Liver (tissue), 9 donors: ENCODE results near the gene SMTNL2. TPM values are rescaled to one million over a fixed set of nuclear protein-coding genes. Genes with fewer than 3 reads are reported as not detected.
"Not testable (repeated sequence)": the region's sequence is repeated elsewhere in the genome, so short reads cannot be mapped to it uniquely, and the experiment has no call there.

ENCODE experiments used
- DNase-seq: peaks from one replicate; pipeline ENCODE4 v3.0.0-alpha.2; 2017; ENCODE audit warnings: low spot score
- H3K27ac ChIP-seq, 2 donors: one replicate each; pipeline ENCODE4 v1.7.0; 2013; ENCODE audit warnings: inconsistent platforms in 2 of 2, low read length in 2 of 2, control low read depth in 1 of 2, low read depth in 1 of 2, mild to moderate bottlenecking in 1 of 2
- H3K27me3 ChIP-seq, 4 donors: one replicate each; pipeline versions ENCODE4 v1.6.1 to v1.7.0; 2013; ENCODE audit warnings: low read length in 3 of 4, inconsistent platforms in 1 of 4, mild to moderate bottlenecking in 1 of 4, moderate library complexity in 1 of 4; ENCODE audit not compliant: control insufficient read depth in 4 of 4, insufficient read depth in 4 of 4
- H3K36me3 ChIP-seq, 4 donors: one replicate each; pipeline versions ENCODE4 v1.6.1 to v1.7.0; 2013; ENCODE audit warnings: low read length in 3 of 4, mild to moderate bottlenecking in 3 of 4, low read depth in 1 of 4, moderate library complexity in 1 of 4; ENCODE audit not compliant: control insufficient read depth in 4 of 4, insufficient read depth in 3 of 4
- H3K4me1 ChIP-seq, 4 donors: one replicate each; pipeline versions ENCODE4 v1.6.1 to v1.7.0; 2013; ENCODE audit warnings: low read length in 3 of 4, mild to moderate bottlenecking in 3 of 4, moderate library complexity in 1 of 4; ENCODE audit not compliant: control insufficient read depth in 4 of 4, insufficient read depth in 4 of 4
- H3K4me3 ChIP-seq, 3 donors: one replicate each; pipeline versions ENCODE4 v1.6.1 to v1.7.0; 2013; ENCODE audit warnings: low read length in 3 of 3, control low read depth in 1 of 3, low read depth in 1 of 3, mild to moderate bottlenecking in 1 of 3
- H3K9ac ChIP-seq, 2 donors: one replicate each; pipeline ENCODE4 v1.7.0; 2013; ENCODE audit warnings: low read length in 2 of 2, mild to moderate bottlenecking in 2 of 2, moderate library complexity in 2 of 2, control low read depth in 1 of 2, low read depth in 1 of 2
- H3K9me3 ChIP-seq, 4 donors: one replicate each; pipeline versions ENCODE4 v1.6.1 to v1.7.0; 2013; ENCODE audit warnings: low read length in 3 of 4; ENCODE audit not compliant: control insufficient read depth in 4 of 4
- ATF3 ChIP-seq: IDR thresholded peaks from 2 replicates; pipeline ENCODE4 v1.6.1; 2016; ENCODE audit warnings: antibody characterized with exemption
- FOXA1 ChIP-seq: IDR thresholded peaks from 2 replicates; pipeline ENCODE4 v1.6.1; 2016; ENCODE audit warnings: antibody characterized with exemption
- FOXA2 ChIP-seq: IDR thresholded peaks from 2 replicates; pipeline ENCODE4 v1.6.1; 2016; ENCODE audit warnings: antibody characterized with exemption
- MAX ChIP-seq: IDR thresholded peaks from 2 replicates; pipeline ENCODE4 v1.6.1; 2016; ENCODE audit warnings: antibody characterized with exemption
- NR2F2 ChIP-seq: IDR thresholded peaks from 2 replicates; pipeline ENCODE4 v1.6.1; 2016; ENCODE audit warnings: antibody characterized with exemption
- RAD21 ChIP-seq, 2 donors: IDR thresholded peaks; 2 replicates each; pipeline ENCODE4 v1.6.1; 2016; ENCODE audit warnings: antibody characterized with exemption in 2 of 2, mild to moderate bottlenecking in 2 of 2
- RXRA ChIP-seq, 2 donors: IDR thresholded peaks; 2 replicates each; pipeline ENCODE4 v1.6.1; 2017 to 2018; ENCODE audit warnings: antibody characterized with exemption in 2 of 2, mild to moderate bottlenecking in 1 of 2
- TAF1 ChIP-seq: conservative IDR thresholded peaks from 2 replicates; pipeline ENCODE4 v1.6.1; 2016; ENCODE audit warnings: antibody characterized with exemption, mild to moderate bottlenecking
- YY1 ChIP-seq: IDR thresholded peaks from 2 replicates; pipeline ENCODE4 v1.6.1; 2016; ENCODE audit warnings: antibody characterized with exemption, mild to moderate bottlenecking
- WGBS: extraction: QIAGEN DNeasy Blood & Tissue Kit; methylation state at CpG from one replicate; pipeline ENCODE4 v1.1.7; 2013; 5-methylcytosine and 5-hydroxymethylcytosine counted together
- polyA plus RNA-seq, 2 donors: library from polyadenylated mRNA; stranded (reverse) in 1 of 2; unstranded in 1 of 2; fragments of 200-250 nt in 1 of 2; fragments of >200 nt in 1 of 2; fragmentation: Nextera tagmentation in 1 of 2; extraction: Ambion mirVana in 1 of 2; gene quantifications; one replicate each; pipeline versions ENCODE4 v1.2.1 to v1.2.3, GENCODE V29; 2013 to 2015
- total RNA-seq, 2 donors: library from RNA; depleted of rRNA; stranded (reverse); fragments of >200 nt; gene quantifications; one replicate each; pipeline ENCODE4 v1.2.3, GENCODE V29; 2014
- donor health status: healthy.
- donor health status: healthy.
- donor health status: healthy.
- donor health status: healthy.
- donor health status: healthy.

SMTNL2 gene
- total and polyA plus RNA-seq, 4 donors: 0.13 to 0.29 TPM; not detected in 2

GRCh38 chr17:4587195-4587594 lies 2.9 kb downstream of the SMTNL2 start (continued):
- no peak for TF ChIP-seq ATF3
- no peak for TF ChIP-seq FOXA1
- TF ChIP-seq FOXA2: no peak

- H3K27ac ChIP-seq: no peak overlapping the region
- no peak for DNase-seq
- H3K9me3 ChIP-seq: no peaks in the 10 kb centered on the region
- 56% methylated on average over 9 of the region's 9 CpGs for WGBS
- H3K27me3 ChIP-seq: peaks cover 0 to 5% (median 1%) of the 10 kb centered on the region in 4 donors
- no peak overlapping the region for H3K9ac ChIP-seq
- peaks cover 6 to 16% (median 11%) of the 10 kb centered on the region in 4 donors for H3K4me1 ChIP-seq
- no peak overlapping the region for H3K4me3 ChIP-seq
- TF ChIP-seq RAD21 (IDR thresholded peaks at IDR 0.05) (no peak), RXRA (IDR thresholded peaks at IDR 0.05) (no peak)
- no peaks in the 10 kb centered on the region for H3K36me3 ChIP-seq
Measured at GRCh38 chr17:4587803-4588202, 3.5 kb downstream of the SMTNL2 start.

GRCh38 chr17:4588391-4588790 lies 4.1 kb downstream of the SMTNL2 start:
- Histone ChIP-seq H3K27me3 (peaks cover 0 to 3% (median 1%) of the 10 kb centered on the region in 4 donors), H3K4me3 (no peak overlapping the region), H3K9ac (no peak overlapping the region), H3K4me1 (peaks cover 6 to 16% (median 11%) of the 10 kb centered on the region in 4 donors), H3K9me3 (no peaks in the 10 kb centered on the region), H3K27ac (no peak overlapping the region), H3K36me3 (no peaks in the 10 kb centered on the region)
- no peak for DNase-seq
- TF ChIP-seq NR2F2 (no peak), RXRA (IDR thresholded peaks at IDR 0.05) (no peak), TAF1 (no peak)
- WGBS: 81% methylated on average over 11 of the region's 11 CpGs

- Histone ChIP-seq H3K27ac (no peak overlapping the region), H3K4me3 (no peak overlapping the region), H3K36me3 (no peaks in the 10 kb centered on the region), H3K4me1 (peaks cover 2 to 11% (median 8%) of the 10 kb centered on the region in 4 donors), H3K9me3 (no peaks in the 10 kb centered on the region), H3K9ac (no peak overlapping the region), H3K27me3 (peaks cover 0 to 3% (median 1%) of the 10 kb centered on the region in 4 donors)
- WGBS: 77% methylated on average over 22 of the region's 22 CpGs
- DNase-seq: no peak
- no peak for TF ChIP-seq YY1
- no peak for TF ChIP-seq MAX
Measured at GRCh38 chr17:4588898-4589625, 4.7 kb downstream of the SMTNL2 start.

GRCh38 chr17:4590042-4590441 lies 5.7 kb downstream of the SMTNL2 start:
- not testable (repeated sequence) for H3K27ac ChIP-seq, H3K9ac ChIP-seq, H3K4me3 ChIP-seq, DNase-seq, H3K9me3 ChIP-seq, H3K36me3 ChIP-seq, H3K27me3 ChIP-seq, H3K4me1 ChIP-seq
- 71% methylated on average over 11 of the region's 11 CpGs for WGBS
